HEK293 (cell line): ENCODE results near the gene KCNK15.

Experiments used
- CTCF ChIA-PET: fragments of 350-600 bp; formaldehyde crosslinking; extraction: SDS; loops from one replicate; lab custom pipeline; 2021; ENCODE audit warnings: antibody characterized with exemption; lab: Yijun Ruan, JAX
- POLR2A ChIA-PET: fragments of 300-600 bp; formaldehyde crosslinking; extraction: SDS; loops from one replicate; lab custom pipeline; 2020; ENCODE audit warnings: antibody characterized with exemption, inconsistent platforms; lab: Yijun Ruan, JAX
- H3K27ac ChIP-seq: fragments of 200-500 bp; sonication (Bioruptor generic); 2 replicates; pipeline ENCODE4 v1.5.1; 2014; ENCODE audit warnings: low read depth, low read length, control low read depth, inconsistent platforms; ENCODE audit errors: extremely low read depth
- H3K36me3 ChIP-seq, 2 experiments: fragments of 200-500 bp in 1 of 2; sonication (Bioruptor generic) in 1 of 2; 1 replicate in 1 of 2; 2 replicates in 1 of 2; pipeline ENCODE4 v1.5.1; 2014 to 2017; ENCODE audit warnings: inconsistent platforms in 2 of 2, low read length in 2 of 2; ENCODE audit not compliant: control insufficient read depth in 2 of 2, insufficient read depth in 1 of 2
- H3K4me1 ChIP-seq: fragments of 200-500 bp; sonication (Bioruptor generic); 2 replicates; pipeline ENCODE4 v1.5.1; 2014; ENCODE audit warnings: mild to moderate bottlenecking, low read length, inconsistent platforms; ENCODE audit not compliant: control insufficient read depth, insufficient read depth
- H3K4me3 ChIP-seq: 2 replicates; pipeline ENCODE4 v1.5.1; 2011; ENCODE audit warnings: low read depth, mild to moderate bottlenecking, control low read depth, low read length, moderate library complexity
- H3K9me3 ChIP-seq: fragments of 200-500 bp; sonication (Bioruptor generic); 2 replicates; pipeline ENCODE4 v1.5.1; 2014; ENCODE audit warnings: low read depth, low read length, inconsistent platforms; ENCODE audit not compliant: control insufficient read depth, insufficient read depth
- GLIS1 ChIP-seq: fragments of 450-650 bp; formaldehyde crosslinking; IDR thresholded peaks from 2 replicates; pipeline ENCODE4 v1.5.1; 2016; ENCODE audit warnings: missing biosample characterization, missing genetic modification characterization
- GLIS2 ChIP-seq: fragments of 450-650 bp; formaldehyde crosslinking; IDR thresholded peaks from 2 replicates; pipeline ENCODE4 v1.5.1; 2016; ENCODE audit warnings: missing biosample characterization, missing genetic modification characterization
- KLF9 ChIP-seq: fragments of 450-650 bp; formaldehyde crosslinking; IDR thresholded peaks from 2 replicates; pipeline ENCODE4 v1.5.1; 2016; ENCODE audit warnings: missing biosample characterization, missing genetic modification characterization, low read depth
- OVOL3 ChIP-seq: fragments of 450-650 bp; formaldehyde crosslinking; IDR thresholded peaks from 2 replicates; pipeline ENCODE4 v1.5.1; 2016; ENCODE audit warnings: missing biosample characterization, missing genetic modification characterization
- SALL2 ChIP-seq: fragments of 450-650 bp; formaldehyde crosslinking; IDR thresholded peaks from 2 replicates; pipeline ENCODE4 v1.5.0; 2017; ENCODE audit warnings: missing biosample characterization, mild to moderate bottlenecking, missing genetic modification characterization, borderline replicate concordance
- ZFP37 ChIP-seq: fragments of 450-650 bp; formaldehyde crosslinking; IDR thresholded peaks from 2 replicates; pipeline ENCODE4 v1.5.1; 2016; ENCODE audit warnings: missing biosample characterization, missing genetic modification characterization
- ZNF138 ChIP-seq: fragments of 450-650 bp; formaldehyde crosslinking; IDR thresholded peaks from 2 replicates; pipeline ENCODE4 v1.5.1; 2016; ENCODE audit warnings: missing biosample characterization, missing genetic modification characterization, borderline replicate concordance
- ZNF157 ChIP-seq: fragments of 450-650 bp; formaldehyde crosslinking; IDR thresholded peaks from 2 replicates; pipeline ENCODE4 v1.5.1; 2016; ENCODE audit warnings: missing biosample characterization, missing genetic modification characterization
- ZNF24 ChIP-seq: fragments of 450-650 bp; formaldehyde crosslinking; IDR thresholded peaks from 2 replicates; pipeline ENCODE4 v1.5.1; 2016; ENCODE audit warnings: missing biosample characterization, missing genetic modification characterization
- ZNF248 ChIP-seq: fragments of 450-650 bp; formaldehyde crosslinking; IDR thresholded peaks from 2 replicates; pipeline ENCODE4 v1.5.1; 2017; ENCODE audit warnings: missing biosample characterization, missing genetic modification characterization
- ZNF311 ChIP-seq: fragments of 450-650 bp; formaldehyde crosslinking; IDR thresholded peaks from 2 replicates; pipeline ENCODE4 v1.5.1; 2017; ENCODE audit warnings: missing biosample characterization, missing genetic modification characterization, borderline replicate concordance
- ZNF324 ChIP-seq: fragments of 450-650 bp; formaldehyde crosslinking; IDR thresholded peaks from 2 replicates; pipeline ENCODE4 v1.5.1; 2016; ENCODE audit warnings: missing biosample characterization, missing genetic modification characterization
- ZNF398 ChIP-seq: fragments of 450-650 bp; formaldehyde crosslinking; IDR thresholded peaks from 2 replicates; pipeline ENCODE4 v1.5.1; 2017; ENCODE audit warnings: missing biosample characterization, missing genetic modification characterization
- ZNF488 ChIP-seq: fragments of 450-650 bp; formaldehyde crosslinking; IDR thresholded peaks from 2 replicates; pipeline ENCODE4 v1.5.1; 2016; ENCODE audit warnings: missing biosample characterization, missing genetic modification characterization
- ZNF529 ChIP-seq: fragments of 450-650 bp; formaldehyde crosslinking; IDR thresholded peaks from 2 replicates; pipeline ENCODE4 v1.5.1; 2017; ENCODE audit warnings: missing genetic modification characterization, missing biosample characterization; ENCODE audit not compliant: insufficient replicate concordance
- ZNF561 ChIP-seq: fragments of 450-650 bp; IDR thresholded peaks from 2 replicates; pipeline ENCODE4 v1.5.1; 2018; ENCODE audit warnings: missing biosample characterization, missing genetic modification characterization, borderline replicate concordance
- ZNF629 ChIP-seq: fragments of 450-650 bp; formaldehyde crosslinking; IDR thresholded peaks from 2 replicates; pipeline ENCODE4 v1.5.1; 2017; ENCODE audit warnings: missing biosample characterization, missing genetic modification characterization
- ZNF639 ChIP-seq: fragments of 450-650 bp; formaldehyde crosslinking; IDR thresholded peaks from 2 replicates; pipeline ENCODE4 v1.5.1; 2016; ENCODE audit warnings: missing biosample characterization, missing genetic modification characterization
- ZNF645 ChIP-seq: fragments of 450-650 bp; formaldehyde crosslinking; IDR thresholded peaks from 2 replicates; pipeline ENCODE4; 2016; ENCODE audit warnings: missing biosample characterization, missing genetic modification characterization
- ZNF677 ChIP-seq: fragments of 450-650 bp; IDR thresholded peaks from 2 replicates; pipeline ENCODE4 v1.5.0; 2018; ENCODE audit warnings: missing biosample characterization, mild to moderate bottlenecking, missing genetic modification characterization, moderate library complexity
- ZXDB ChIP-seq: fragments of 450-650 bp; formaldehyde crosslinking; IDR thresholded peaks from 2 replicates; pipeline ENCODE4 v1.5.1; 2016; ENCODE audit warnings: missing biosample characterization, missing genetic modification characterization

The KCNK15 gene

GRCh38 chr20:44768256-44768655, 22.6 kb downstream of the KCNK15 start:
- Histone ChIP-seq H3K36me3 (no peaks in the 10 kb centered on the region), H3K9me3 (no peaks in the 10 kb centered on the region), H3K4me3 (no peak overlapping the region), H3K27ac (no peak overlapping the region), H3K4me1 (no peaks in the 10 kb centered on the region)
- TF ChIP-seq GLIS2 (tag by site-specific recombination) (no peak), GLIS1 (tag by site-specific recombination) (no peak), ZNF677 (no peak), ZNF639 (tag by site-specific recombination) (no peak)
- POLR2A ChIA-PET = no interaction called here
- CTCF ChIA-PET = interaction anchor here (0.6 to 3.0 kb wide), 2 partner anchors 15 to 21 kb away, joined by 3 to 14 read pairs; no protein-coding TSS in a partner anchor

GRCh38 chr20:44768854-44769480, 23.3 kb downstream of the KCNK15 start:
- Histone ChIP-seq H3K9me3 (no peaks in the 10 kb centered on the region), H3K4me1 (no peaks in the 10 kb centered on the region), H3K4me3 (no peak overlapping the region), H3K36me3 (no peaks in the 10 kb centered on the region), H3K27ac (no peak overlapping the region)
- CTCF ChIA-PET = interaction anchor here (0.5 to 3.0 kb wide), 3 partner anchors 15 to 324 kb away, joined by 3 to 14 read pairs (median 3); no protein-coding TSS in a partner anchor
- POLR2A ChIA-PET = no interaction called here
- no peak for TF ChIP-seq ZNF248
- no peak for TF ChIP-seq ZNF529 (tag by site-specific recombination)
- no peak for TF ChIP-seq OVOL3 (tag by site-specific recombination)
- TF ChIP-seq ZNF398 (tag by site-specific recombination) = no peak
- TF ChIP-seq ZFP37 (tag by site-specific recombination) = no peak
- no peak for TF ChIP-seq SALL2 (tag by site-specific recombination)
- no peak for TF ChIP-seq ZNF561
- no peak for TF ChIP-seq ZNF629 (tag by site-specific recombination)
- TF ChIP-seq ZNF24 = no peak
- no peak for TF ChIP-seq ZXDB (tag by site-specific recombination)
- no peak for TF ChIP-seq ZNF157
- TF ChIP-seq ZNF138 (tag by site-specific recombination) = no peak
- TF ChIP-seq ZNF324 (tag by site-specific recombination) = no peak
- TF ChIP-seq KLF9 (tag by site-specific recombination) = no peak
- TF ChIP-seq ZNF488 (tag by site-specific recombination) = no peak
- no peak for TF ChIP-seq ZNF645 (tag by site-specific recombination)
- TF ChIP-seq ZNF311 (tag by site-specific recombination) = no peak
